ENCODE results near the gene ASB1.

The ASB1 gene

GRCh38 chr2:238426568-238427434, at the start of gene ASB1:
Gene ASB1, plus strand, starts transcription at chr2:238426927. Its CDS starts 144 bp downstream, at chr2:238427071.
- peak; percentile 81 to 82 for ATAC-seq

- no peak for ATAC-seq
Measured at GRCh38 chr2:238378230-238379095, 48.3 kb upstream of the ASB1 start.

GRCh38 chr2:238379096-238379810, 47.5 kb upstream of the ASB1 start:
- ATAC-seq = peak; percentile 68 to 81

GRCh38 chr2:238380336-238380735, 46.4 kb upstream of the ASB1 start:
- no peak for ATAC-seq

- ATAC-seq = no peak
Measured at GRCh38 chr2:238380785-238381184, 45.9 kb upstream of the ASB1 start.

GRCh38 chr2:238381341-238382115, 45.2 kb upstream of the ASB1 start:
- ATAC-seq = no peak

GRCh38 chr2:238382381-238382781, 44.3 kb upstream of the ASB1 start:
- no peak for ATAC-seq

- no peak for ATAC-seq
Measured at GRCh38 chr2:238383135-238383534, 43.6 kb upstream of the ASB1 start.

GRCh38 chr2:238383743-238384380, 42.9 kb upstream of the ASB1 start:
- no peak for ATAC-seq

GRCh38 chr2:238387332-238387731, 39.4 kb upstream of the ASB1 start:
- ATAC-seq = no peak

- no peak for ATAC-seq
Measured at GRCh38 chr2:238388794-238389193, 37.9 kb upstream of the ASB1 start.

- no peak for ATAC-seq
Measured at GRCh38 chr2:238389988-238390589, 36.6 kb upstream of the ASB1 start.

- no peak for ATAC-seq
Measured at GRCh38 chr2:238391042-238391689, 35.6 kb upstream of the ASB1 start.

- ATAC-seq = no peak
Measured at GRCh38 chr2:238396663-238397062, 30.1 kb upstream of the ASB1 start.

GRCh38 chr2:238397356-238397755, 29.4 kb upstream of the ASB1 start:
- no peak for ATAC-seq

- no peak for ATAC-seq
Measured at GRCh38 chr2:238398577-238398976, 28.1 kb upstream of the ASB1 start.

- no peak for ATAC-seq
Measured at GRCh38 chr2:238399094-238399493, 27.6 kb upstream of the ASB1 start.

GRCh38 chr2:238401551-238401950, 25.2 kb upstream of the ASB1 start:
- no peak for ATAC-seq

- no peak for ATAC-seq
Measured at GRCh38 chr2:238403632-238404405, 22.9 kb upstream of the ASB1 start.
